Measurements from ENCODE around the gene UROD. TPM values are rescaled to one million over a fixed set of nuclear protein-coding genes. Genes with fewer than 3 reads are reported as not detected.
"Not testable (repeated sequence)": the region's sequence is repeated elsewhere in the genome, so short reads cannot be mapped to it uniquely, and the experiment has no call there.

The UROD gene
- total RNA-seq: 49.5 TPM
- 10 to 100 TPM; 72.7 to 93.6 (median 82.5) TPM for polyA plus RNA-seq

- Mint-ChIP-seq H3K27ac (peak within 1 kb of the TSS; percentile 96 to 98 (median 97)), H3K36me3 (peaks cover 23% of the 10 kb centered on the region), H3K4me1 (peaks cover 6 to 60% (median 37%) of the 10 kb centered on the region in 4 donors), H3K27me3 (no peaks in the 10 kb centered on the region), H3K9me3 (no peaks in the 10 kb centered on the region), H3K4me3 (peak within 1 kb of the TSS; percentile 90 to 97 (median 92))
- DNase-seq: peak; percentile 82 to 97 (median 90)
- Histone ChIP-seq H3K4me1 (ENCODE audit: control insufficient read depth, insufficient read depth, low read length, poor library complexity, severe bottlenecking) (peaks cover 47% of the 10 kb centered on the region), H3K4me3 (ENCODE audit: low read depth, low read length) (peak within 1 kb of the TSS; percentile 93), H3K27ac (ENCODE audit: insufficient read depth, low read length, poor library complexity, severe bottlenecking) (peak within 1 kb of the TSS; percentile 78), H3K27me3 (ENCODE audit: control insufficient read depth, insufficient read depth, low read length) (no peaks in the 10 kb centered on the region), H3K36me3 (ENCODE audit: control insufficient read depth, insufficient read depth, low read length) (peaks cover 26% of the 10 kb centered on the region), H3K9me3 (ENCODE audit: control insufficient read depth in 2 of 2, low read length in 2 of 2) (no peaks in the 10 kb centered on the region)
- ATAC-seq (ENCODE audit: low read depth in 2 of 2): peak; percentile 87 to 88
These were observed at the start of gene UROD for GRCh38 chr1:45011837-45012638. UROD (plus strand) TSS chr1:45012254; CDS start chr1:45012266, 12 bp downstream.

- no peak overlapping the region for H3K27ac Mint-ChIP-seq
- Histone ChIP-seq H3K27ac (ENCODE audit: insufficient read depth, low read length, poor library complexity, severe bottlenecking) (no peak overlapping the region), H3K9me3 (ENCODE audit: control insufficient read depth in 2 of 2, low read length in 2 of 2) (no peaks in the 10 kb centered on the region), H3K27me3 (ENCODE audit: control insufficient read depth, insufficient read depth, low read length) (no peaks in the 10 kb centered on the region), H3K4me3 (ENCODE audit: low read depth, low read length) (no peak overlapping the region), H3K4me1 (ENCODE audit: control insufficient read depth, insufficient read depth, low read length, poor library complexity, severe bottlenecking) (no peaks in the 10 kb centered on the region), H3K36me3 (ENCODE audit: control insufficient read depth, insufficient read depth, low read length) (peaks cover 7% of the 10 kb centered on the region)
- DNase-seq (no peak), ATAC-seq (ENCODE audit: low read depth in 2 of 2) (no peak)
- no peak overlapping the region for H3K4me3 Mint-ChIP-seq
- H3K9me3 Mint-ChIP-seq: no peaks in the 10 kb centered on the region
- H3K36me3 Mint-ChIP-seq: peaks cover 18% of the 10 kb centered on the region
- no peaks in the 10 kb centered on the region for H3K27me3 Mint-ChIP-seq
- H3K4me1 Mint-ChIP-seq: peaks cover 0 to 6% (median 0%) of the 10 kb centered on the region in 4 donors
These were observed 49.3 kb upstream of the UROD start for GRCh38 chr1:44962729-44963128.

GRCh38 chr1:44964396-44964795 is 47.7 kb upstream of the UROD start:
- Mint-ChIP-seq H3K9me3 (no peaks in the 10 kb centered on the region), H3K27me3 (no peaks in the 10 kb centered on the region), H3K4me1 (peaks cover 0 to 6% (median 0%) of the 10 kb centered on the region in 4 donors), H3K27ac (no peak overlapping the region), H3K36me3 (peaks cover 17% of the 10 kb centered on the region), H3K4me3 (no peak overlapping the region)
- DNase-seq (no peak), ATAC-seq (ENCODE audit: low read depth in 2 of 2) (no peak)
- Histone ChIP-seq H3K4me3 (ENCODE audit: low read depth, low read length) (no peak overlapping the region), H3K4me1 (ENCODE audit: control insufficient read depth, insufficient read depth, low read length, poor library complexity, severe bottlenecking) (no peaks in the 10 kb centered on the region), H3K36me3 (ENCODE audit: control insufficient read depth, insufficient read depth, low read length) (no peaks in the 10 kb centered on the region), H3K27ac (ENCODE audit: insufficient read depth, low read length, poor library complexity, severe bottlenecking) (no peak overlapping the region), H3K27me3 (ENCODE audit: control insufficient read depth, insufficient read depth, low read length) (no peaks in the 10 kb centered on the region), H3K9me3 (ENCODE audit: control insufficient read depth in 2 of 2, low read length in 2 of 2) (no peaks in the 10 kb centered on the region)

GRCh38 chr1:44970317-44970716 is 41.7 kb upstream of the UROD start:
- no peak overlapping the region for H3K27ac Mint-ChIP-seq
- Histone ChIP-seq H3K4me3 (ENCODE audit: low read depth, low read length) (no peak overlapping the region), H3K4me1 (ENCODE audit: control insufficient read depth, insufficient read depth, low read length, poor library complexity, severe bottlenecking) (peaks cover 3% of the 10 kb centered on the region), H3K27ac (ENCODE audit: insufficient read depth, low read length, poor library complexity, severe bottlenecking) (no peak overlapping the region), H3K27me3 (ENCODE audit: control insufficient read depth, insufficient read depth, low read length) (no peaks in the 10 kb centered on the region), H3K9me3 (ENCODE audit: control insufficient read depth in 2 of 2, low read length in 2 of 2) (no peaks in the 10 kb centered on the region), H3K36me3 (ENCODE audit: control insufficient read depth, insufficient read depth, low read length) (peaks cover 5% of the 10 kb centered on the region)
- ATAC-seq (ENCODE audit: low read depth in 2 of 2) (no peak), DNase-seq (no peak)
- peaks cover 18% of the 10 kb centered on the region for H3K36me3 Mint-ChIP-seq
- no peaks in the 10 kb centered on the region for H3K9me3 Mint-ChIP-seq
- no peak overlapping the region for H3K4me3 Mint-ChIP-seq
- no peaks in the 10 kb centered on the region for H3K27me3 Mint-ChIP-seq
- peaks cover 5 to 20% (median 12%) of the 10 kb centered on the region in 4 donors for H3K4me1 Mint-ChIP-seq

GRCh38 chr1:44973645-44974044 is 38.4 kb upstream of the UROD start:
- H3K27ac Mint-ChIP-seq: peak overlapping the region; percentile 39 to 83 (median 76)
- peaks cover 0 to 6% (median 1%) of the 10 kb centered on the region in 7 donors for H3K9me3 Mint-ChIP-seq
- peaks cover 48% of the 10 kb centered on the region for H3K36me3 Mint-ChIP-seq
- H3K4me1 ChIP-seq (ENCODE audit: control insufficient read depth, insufficient read depth, low read length, poor library complexity, severe bottlenecking): peaks cover 3% of the 10 kb centered on the region
- no peaks in the 10 kb centered on the region for H3K27me3 Mint-ChIP-seq
- H3K4me3 Mint-ChIP-seq: peak overlapping the region in 1 of 4 donors; percentile 18
- H3K4me3 ChIP-seq (ENCODE audit: low read depth, low read length): no peak overlapping the region
- peaks cover 12 to 20% (median 16%) of the 10 kb centered on the region in 4 donors for H3K4me1 Mint-ChIP-seq
- ATAC-seq (ENCODE audit: low read depth in 2 of 2) (no peak), DNase-seq (peak in 1 of 3 donors; percentile 29)
- no peaks in the 10 kb centered on the region for H3K27me3 ChIP-seq (ENCODE audit: control insufficient read depth, insufficient read depth, low read length)
- H3K27ac ChIP-seq (ENCODE audit: insufficient read depth, low read length, poor library complexity, severe bottlenecking): no peak overlapping the region
- H3K9me3 ChIP-seq (ENCODE audit: control insufficient read depth in 2 of 2, low read length in 2 of 2): no peaks in the 10 kb centered on the region
- peaks cover 31% of the 10 kb centered on the region for H3K36me3 ChIP-seq (ENCODE audit: control insufficient read depth, insufficient read depth, low read length)

- H3K36me3 Mint-ChIP-seq: peaks cover 47% of the 10 kb centered on the region
These were observed 35.8 kb upstream of the UROD start for GRCh38 chr1:44976252-44976651.

GRCh38 chr1:44977372-44977771 is 34.7 kb upstream of the UROD start:
- H3K27ac ChIP-seq (ENCODE audit: insufficient read depth, low read length, poor library complexity, severe bottlenecking); H3K9me3 Mint-ChIP-seq; H3K4me3 ChIP-seq (ENCODE audit: low read depth, low read length); ATAC-seq (ENCODE audit: low read depth in 2 of 2); H3K27me3 Mint-ChIP-seq; H3K27me3 ChIP-seq (ENCODE audit: control insufficient read depth, insufficient read depth, low read length); H3K9me3 ChIP-seq (ENCODE audit: control insufficient read depth in 2 of 2, low read length in 2 of 2); DNase-seq; H3K4me3 Mint-ChIP-seq; H3K4me1 ChIP-seq (ENCODE audit: control insufficient read depth, insufficient read depth, low read length, poor library complexity, severe bottlenecking): not testable (repeated sequence)
- H3K36me3 ChIP-seq (ENCODE audit: control insufficient read depth, insufficient read depth, low read length): peaks cover 46% of the 10 kb centered on the region
- peak overlapping the region in 1 of 3 donors; percentile 74 for H3K27ac Mint-ChIP-seq
- H3K4me1 Mint-ChIP-seq: peaks cover 14 to 26% (median 18%) of the 10 kb centered on the region in 4 donors
- H3K36me3 Mint-ChIP-seq: peaks cover 47% of the 10 kb centered on the region

More at GRCh38 chr1:44976252-44976651, 35.8 kb upstream of the UROD start:
- Histone ChIP-seq H3K4me3 (ENCODE audit: low read depth, low read length) (no peak overlapping the region), H3K27ac (ENCODE audit: insufficient read depth, low read length, poor library complexity, severe bottlenecking) (no peak overlapping the region), H3K27me3 (ENCODE audit: control insufficient read depth, insufficient read depth, low read length) (no peaks in the 10 kb centered on the region), H3K9me3 (ENCODE audit: control insufficient read depth in 2 of 2, low read length in 2 of 2) (no peaks in the 10 kb centered on the region), H3K4me1 (ENCODE audit: control insufficient read depth, insufficient read depth, low read length, poor library complexity, severe bottlenecking) (peaks cover 3% of the 10 kb centered on the region), H3K36me3 (ENCODE audit: control insufficient read depth, insufficient read depth, low read length) (peaks cover 46% of the 10 kb centered on the region)
- Mint-ChIP-seq H3K27me3 (no peaks in the 10 kb centered on the region), H3K4me1 (peaks cover 12 to 23% (median 15%) of the 10 kb centered on the region in 4 donors), H3K4me3 (no peak overlapping the region), H3K27ac (peak overlapping the region in 1 of 3 donors; percentile 2), H3K9me3 (peaks cover 0 to 6% (median 1%) of the 10 kb centered on the region in 7 donors)
- DNase-seq (no peak), ATAC-seq (ENCODE audit: low read depth in 2 of 2) (no peak)
